Stimulated activated CD8-positive, alpha-beta memory T cell treated with anti-CD3 and anti-CD28 coated beads, Interleukin-2, amount 100 ng/mL, for 1 hour (primary cell): ENCODE measurements around the gene BMPR2.
"Not testable (repeated sequence)": the region's sequence is repeated elsewhere in the genome, so short reads cannot be mapped to it uniquely, and the experiment has no call there.

Source experiments
- DNase-seq, 2 donors: peaks; one replicate each; pipeline ENCODE4 v3.0.0-alpha.2; 2020; ENCODE audit warnings: low read depth in 2 of 2

Gene BMPR2

GRCh38 chr2:202382684-202383083 is 6.6 kb downstream of the BMPR2 start:
- no peak for DNase-seq

DNA sequence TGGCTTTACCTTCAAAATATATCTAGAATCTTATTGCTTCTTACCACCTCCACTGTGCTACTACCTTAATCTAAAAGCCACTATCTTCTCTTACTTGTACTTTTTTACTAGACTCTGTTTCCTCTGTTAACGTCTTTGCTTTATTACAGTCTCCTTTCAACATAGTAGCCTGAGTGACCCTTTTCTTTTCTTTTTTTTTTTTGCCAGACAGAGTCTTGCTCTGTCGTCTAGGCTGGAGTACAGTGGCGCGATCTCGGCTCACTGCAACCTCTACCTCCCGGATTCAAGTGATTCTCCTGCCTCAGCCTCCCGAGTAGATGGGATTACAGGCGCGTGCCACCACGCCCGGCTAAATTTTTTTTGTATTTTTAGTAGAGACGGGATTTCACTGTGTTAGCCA is 10.4 kb downstream of the BMPR2 start:
- not testable (repeated sequence) for DNase-seq

DNA sequence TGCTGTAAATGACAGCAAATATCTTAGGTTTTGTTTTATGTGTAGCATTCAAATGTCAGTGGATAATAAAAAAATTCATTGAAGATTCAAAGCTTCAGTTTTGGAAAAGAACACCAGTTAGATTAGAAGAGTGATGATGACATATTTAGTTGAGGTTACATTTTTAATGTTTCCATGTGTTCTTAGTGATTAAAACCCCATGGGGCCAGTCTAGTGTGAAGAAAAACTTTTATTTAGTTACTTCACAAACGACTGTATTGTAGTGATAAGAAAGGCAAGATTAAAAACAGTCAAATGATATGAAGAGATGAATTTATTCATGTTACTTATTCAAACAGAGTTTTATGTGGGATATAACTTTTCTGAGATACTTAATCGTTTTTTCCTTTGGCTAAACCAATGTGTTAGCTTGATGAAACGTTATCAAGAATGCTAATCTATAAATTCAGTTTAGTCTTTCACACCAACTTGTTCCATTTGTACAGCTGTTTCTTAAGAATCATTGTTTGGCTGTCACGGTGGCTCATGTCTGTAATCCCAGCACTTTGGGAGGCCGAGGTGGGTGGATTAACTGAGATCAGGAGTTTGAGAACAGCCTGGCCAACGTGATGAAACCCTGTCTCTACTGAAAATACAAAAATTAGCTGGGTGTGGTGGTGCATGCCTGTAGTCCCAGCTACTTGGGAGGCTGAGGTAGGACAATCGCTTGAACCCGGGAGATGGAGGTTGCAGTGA is 11.6 kb downstream of the BMPR2 start:
- DNase-seq: no peak

- no peak for DNase-seq
Observed at GRCh38 chr2:202400941-202401340, 24.8 kb downstream of the BMPR2 start.

DNA sequence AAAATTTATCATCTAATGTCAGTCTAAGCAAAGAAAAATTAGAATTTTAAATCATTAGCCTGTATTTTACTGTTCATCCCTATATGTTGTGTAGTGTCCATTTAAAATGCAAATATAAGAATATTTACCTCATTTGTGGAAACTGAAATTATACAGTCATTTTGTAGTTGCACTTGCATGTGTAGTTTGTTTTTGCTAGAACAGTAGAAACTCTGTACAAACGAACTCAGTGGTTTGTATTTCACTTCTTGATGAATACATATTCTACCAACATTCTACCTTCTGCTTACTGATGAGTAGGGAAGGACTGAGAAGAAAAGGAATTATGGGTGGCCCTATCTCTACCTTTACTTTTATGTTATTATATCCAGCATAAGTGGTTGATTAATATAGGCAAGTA is 29.7 kb downstream of the BMPR2 start:
- no peak for DNase-seq

DNA sequence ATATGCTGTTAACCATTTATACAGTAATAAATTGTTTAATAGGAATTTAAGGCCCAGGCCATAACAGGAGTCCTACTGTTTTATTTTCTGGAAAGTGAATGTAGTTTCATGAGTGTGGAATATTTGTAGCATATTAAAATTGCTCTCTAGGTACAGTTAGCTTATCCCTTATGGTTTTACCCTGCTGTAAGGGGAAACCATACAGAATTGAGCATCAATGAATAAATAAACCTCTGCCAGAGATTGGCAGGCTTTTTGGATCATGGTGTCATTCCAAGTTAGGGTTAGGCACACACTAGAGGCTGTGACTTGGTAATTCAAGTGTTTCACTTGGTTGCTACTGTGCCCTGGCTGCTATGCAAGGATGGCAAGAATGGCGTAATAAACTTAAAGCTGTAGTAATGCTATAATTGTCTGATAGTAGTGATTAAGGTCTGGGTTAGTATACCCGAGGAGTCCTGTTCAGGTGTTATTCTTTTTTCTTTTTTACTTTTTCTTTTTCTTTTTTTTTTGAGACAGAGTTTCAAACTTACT is 30.4 kb downstream of the BMPR2 start:
- no peak for DNase-seq

- no peak for DNase-seq
Observed at GRCh38 chr2:202408546-202409140, 32.5 kb downstream of the BMPR2 start.

DNA sequence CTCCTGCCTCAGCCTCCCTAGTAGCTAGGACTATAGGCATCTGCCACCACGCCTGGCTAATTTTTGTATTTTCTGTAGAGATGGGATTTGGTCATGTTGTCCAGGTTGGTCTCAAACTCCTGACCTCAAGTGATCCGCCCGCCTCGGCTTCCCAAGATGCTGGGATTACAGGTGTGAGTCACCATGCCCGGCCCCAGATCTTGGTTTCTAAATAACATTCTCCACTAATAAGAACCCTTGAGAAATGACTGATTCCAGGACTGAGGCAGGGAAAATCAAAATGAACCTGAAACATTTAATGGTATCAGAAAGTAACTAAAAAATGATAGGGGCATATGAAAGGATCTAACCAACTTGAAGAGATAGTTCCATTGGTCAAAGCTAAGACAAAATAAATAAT is 34.0 kb downstream of the BMPR2 start:
- no peak for DNase-seq

GRCh38 chr2:202411097-202411496 is 35.0 kb downstream of the BMPR2 start:
- no peak for DNase-seq

GRCh38 chr2:202418027-202418426 is 41.9 kb downstream of the BMPR2 start:
- DNase-seq: no peak

DNA sequence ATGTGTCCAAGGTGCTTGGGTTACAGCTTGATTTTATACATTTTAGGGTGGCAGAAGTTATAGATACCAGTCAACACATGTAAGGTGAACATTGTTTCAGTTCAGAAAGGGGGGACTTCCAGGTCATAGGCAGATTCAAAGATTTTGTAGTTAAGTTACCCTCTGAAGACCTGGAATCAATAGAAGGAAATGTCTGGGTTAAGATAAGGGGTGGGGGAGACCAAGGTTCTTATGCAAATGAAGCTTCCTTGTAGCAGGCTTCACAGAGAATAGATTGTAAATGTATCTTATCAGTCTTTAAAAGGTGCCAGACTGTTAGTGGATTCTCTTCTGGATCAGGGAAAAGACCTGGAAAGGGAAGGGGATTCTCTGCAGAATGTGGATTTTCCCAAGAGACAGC is 42.4 kb downstream of the BMPR2 start:
- no peak for DNase-seq

GRCh38 chr2:202423139-202423538 is 47.0 kb downstream of the BMPR2 start:
- DNase-seq: no peak

- no peak for DNase-seq
Observed at GRCh38 chr2:202425036-202425435, 48.9 kb downstream of the BMPR2 start.

GRCh38 chr2:202426751-202427150 is 50.6 kb downstream of the BMPR2 start:
- DNase-seq: no peak

- DNase-seq: no peak
Observed at GRCh38 chr2:202429164-202429980, 53.2 kb downstream of the BMPR2 start.

DNA sequence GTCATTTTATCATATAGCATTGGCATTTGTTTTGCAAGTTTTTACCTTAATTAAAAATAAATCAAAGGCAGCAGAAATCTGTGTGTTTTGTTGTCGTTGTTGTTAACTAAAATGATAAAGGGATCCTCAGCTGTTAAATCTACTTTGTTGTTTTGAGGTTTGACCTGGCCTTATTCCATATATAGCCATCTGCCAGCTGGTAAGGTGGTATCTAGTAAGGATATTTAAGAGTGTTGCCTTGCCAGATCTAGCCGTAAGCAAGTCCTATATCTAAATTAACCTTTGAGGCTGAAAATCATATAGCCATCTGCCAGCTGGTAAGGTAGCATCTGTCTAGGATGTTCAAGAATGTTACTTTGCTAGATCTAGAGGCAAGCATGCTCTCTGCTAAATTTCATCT is 56.6 kb downstream of the BMPR2 start:
- DNase-seq: no peak

DNA sequence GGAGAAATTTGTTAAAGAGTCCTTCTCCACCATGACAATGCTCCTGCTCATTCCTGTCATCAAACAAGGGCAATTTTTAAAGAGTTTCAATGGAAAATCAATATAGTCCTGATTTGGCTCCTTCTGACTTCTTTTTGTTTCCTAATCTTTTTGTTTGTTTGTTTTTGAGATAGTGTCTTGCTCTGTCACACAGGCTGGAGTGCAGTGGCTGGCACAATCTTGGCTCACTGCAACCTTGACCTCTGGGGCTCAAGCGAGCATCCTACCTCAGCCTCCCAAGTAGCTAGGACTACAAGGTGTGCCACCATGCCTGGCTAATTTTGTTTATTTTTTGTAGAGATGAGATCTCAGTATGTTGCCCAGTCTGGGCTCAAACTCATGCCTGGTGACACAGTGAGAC is 58.3 kb downstream of the BMPR2 start:
- DNase-seq: no peak

- DNase-seq: no peak
Observed at GRCh38 chr2:202436626-202437025, 60.5 kb downstream of the BMPR2 start.

- not testable (repeated sequence) for DNase-seq
Observed at GRCh38 chr2:202440117-202440516, 64.0 kb downstream of the BMPR2 start.

- DNase-seq: no peak
Observed at GRCh38 chr2:202442882-202443281, 66.8 kb downstream of the BMPR2 start.

DNA sequence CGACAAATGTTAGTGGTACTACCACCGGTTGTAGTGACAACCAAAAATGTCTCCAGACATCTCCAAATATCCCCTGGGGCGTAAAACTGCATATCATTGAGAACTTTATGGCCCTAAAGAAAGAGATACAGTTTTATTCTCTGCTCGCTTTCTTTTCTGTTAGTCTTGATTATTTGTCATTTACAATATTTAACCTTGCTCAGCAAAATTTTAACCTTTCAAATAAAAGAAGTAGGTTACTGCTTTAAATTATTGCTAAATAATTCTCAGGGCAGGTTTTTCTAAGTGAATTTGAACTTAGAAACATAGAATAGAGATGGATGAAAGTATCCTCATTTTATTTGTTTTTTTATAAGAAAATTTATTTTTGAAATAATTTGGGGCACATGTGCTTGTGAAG is 67.9 kb downstream of the BMPR2 start:
- no peak for DNase-seq

- DNase-seq: no peak
Observed at GRCh38 chr2:202449344-202449743, 73.2 kb downstream of the BMPR2 start.

DNA sequence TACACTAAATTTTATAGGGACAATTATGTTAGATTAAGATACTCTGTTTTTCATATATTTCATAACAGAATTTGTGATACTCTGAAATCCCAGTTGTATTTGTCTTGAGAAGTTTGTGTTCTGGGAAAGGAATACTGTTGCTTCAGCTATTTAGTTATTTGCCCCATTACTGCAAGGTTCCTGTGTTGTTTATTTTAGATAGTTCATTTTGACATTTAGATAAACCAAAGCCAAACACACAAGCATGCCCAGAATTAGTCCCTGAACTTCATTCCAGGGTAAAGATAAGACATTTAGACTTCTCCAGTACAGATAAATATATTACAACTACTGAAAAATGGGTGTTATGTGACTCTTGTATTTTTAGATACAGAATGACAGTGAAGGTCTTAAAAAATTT is 74.7 kb downstream of the BMPR2 start:
- DNase-seq: no peak
